Spleen (tissue), 11 donors: Measurements from ENCODE around the gene CD93. TPM values are rescaled to one million over a fixed set of nuclear protein-coding genes. Genes with fewer than 3 reads are reported as not detected.
A peak's percentile ranks its signal among the peaks of the same experiment; 100 is the strongest.

ENCODE experiments used
- DNase-seq: peaks from one replicate; pipeline ENCODE4 v3.0.0-alpha.2; 2020
- H3K27ac ChIP-seq, 8 donors: fragments of 200-600 bp; sonication (generic) in 7 of 8; 1 replicate in 4 of 8; 2 replicates in 4 of 8; pipeline versions ENCODE4 v1.5.0 to v1.8.0; 2016 to 2021; ENCODE audit warnings: inconsistent platforms in 4 of 8, mild to moderate bottlenecking in 4 of 8, moderate library complexity in 1 of 8
- H3K27me3 ChIP-seq, 7 donors: fragments of 200-600 bp; sonication (generic) in 6 of 7; replicated peaks in 1 of 7; 1 replicate in 4 of 7; 2 replicates in 3 of 7; pipeline versions ENCODE4 v1.5.0 to v1.8.0; 2016 to 2021; ENCODE audit warnings: inconsistent platforms in 3 of 7, mild to moderate bottlenecking in 1 of 7
- H3K36me3 ChIP-seq, 6 donors: fragments of 200-600 bp; sonication (generic) in 5 of 6; 1 replicate in 4 of 6; 2 replicates in 2 of 6; pipeline versions ENCODE4 v1.5.0 to v1.8.0; 2016 to 2021; ENCODE audit warnings: inconsistent platforms in 2 of 6
- H3K4me1 ChIP-seq, 6 donors: fragments of 200-600 bp; sonication (generic) in 5 of 6; 1 replicate in 3 of 6; 2 replicates in 3 of 6; pipeline versions ENCODE4 v1.5.0 to v1.8.0; 2016 to 2021; ENCODE audit warnings: inconsistent platforms in 3 of 6
- H3K4me3 ChIP-seq, 8 donors: fragments of 200-600 bp; sonication (generic) in 7 of 8; 1 replicate in 4 of 8; 2 replicates in 4 of 8; pipeline versions ENCODE4 v1.5.0 to v1.8.0; 2016 to 2021; ENCODE audit warnings: inconsistent platforms in 4 of 8, mild to moderate bottlenecking in 4 of 8, moderate library complexity in 2 of 8
- H3K9me3 ChIP-seq, 8 donors: fragments of 200-600 bp; sonication (generic) in 7 of 8; 1 replicate in 4 of 8; 2 replicates in 4 of 8; pipeline versions ENCODE4 v1.5.0 to v1.8.0; 2016 to 2021; ENCODE audit warnings: inconsistent platforms in 4 of 8
- CTCF ChIP-seq, 11 experiments: fragments of 200-600 bp in 7 of 11; fragments of 450-650 bp in 4 of 11; sonication (generic) in 4 of 11; IDR thresholded peaks in 8 of 11; conservative IDR thresholded peaks in 3 of 11; 1 replicate in 7 of 11; 2 replicates in 4 of 11; pipeline versions ENCODE4 v1.4.0 to v1.8.0; 2016 to 2021; ENCODE audit warnings: antibody characterized with exemption in 11 of 11, inconsistent platforms in 4 of 11, mild to moderate bottlenecking in 1 of 11
- POLR2A ChIP-seq, 3 donors: fragments of 450-650 bp; IDR thresholded peaks; one replicate each; pipeline ENCODE4 v1.5.1; 2017; ENCODE audit warnings: antibody characterized with exemption in 3 of 3, mild to moderate bottlenecking in 1 of 3
- POLR2AphosphoS5 ChIP-seq, 3 donors: sonication (generic); formaldehyde crosslinking; IDR thresholded peaks; one replicate each; pipeline ENCODE4 v1.5.1; 2017; ENCODE audit warnings: antibody characterized with exemption in 3 of 3
- WGBS, 5 donors: extraction: QIAGEN DNeasy Blood & Tissue Kit in 3 of 5; methylation state at CpG; one replicate each; pipeline versions ENCODE4 v1.1.5 to v1.1.7; 2013 to 2018; 5-methylcytosine and 5-hydroxymethylcytosine counted together
- intact Hi-C: fragments of 100-400 bp; cut with DNase I; formaldehyde crosslinking; loops from one replicate; pipeline ENCODE4 v1.15.0; 2023; ENCODE audit warnings: low total_unique reads
- polyA plus RNA-seq, 3 donors: library from polyadenylated mRNA; stranded (reverse); fragments of 200-250 nt; gene quantifications; one replicate each; pipeline ENCODE4 v1.2.1, GENCODE V29; 2013
- total RNA-seq, 7 donors: library from RNA; depleted of rRNA in 3 of 7; stranded (reverse); fragments of >200 nt in 3 of 7; fragmentation: NEBNext Ultra II Directional in 4 of 7; extraction: Animal tissue kit (Norgen Biotek cat#: 25700) in 4 of 7; gene quantifications; one replicate each; pipeline versions ENCODE4 v1.1.0 to v1.2.1, GENCODE V29; 2016 to 2021
- donor health status: healthy with polysubstance abuse.
- donor health status: DM: no; HTN: no; CAD: no; lungs with moderate emphysema.
- donor health status: DM: no; HTN: no; CAD: no.
- donor health status: Bipolar disorder and iron deficiency.
- donor health status: healthy.
- donor health status: DM: no; HTN: no; CAD: no.
- donor health status: DM: yes; HTN: yes; CAD: no.

Gene CD93
- total and polyA plus RNA-seq, 10 donors = 4.1 to 103 (median 62.5) TPM

GRCh38 chr20:23049201-23050075 is 36.7 kb downstream of the CD93 start, which contains the start of gene THBD:
THBD (minus strand) TSS chr20:23049672; CDS start chr20:23049504, 168 bp downstream.
- no peak for TF ChIP-seq CTCF (IDR thresholded peaks at IDR 0.05 in 8 of 11, conservative IDR thresholded peaks at IDR 0.05 in 3 of 11)
- peak; percentile 41 to 92 (median 68) for TF ChIP-seq POLR2A (IDR thresholded peaks at IDR 0.05)
- peak; percentile 94 to 97 (median 95) for TF ChIP-seq POLR2AphosphoS5 (IDR thresholded peaks at IDR 0.05)
- Histone ChIP-seq H3K27me3 (peaks cover 0 to 81% (median 29%) of the 10 kb centered on the region in 7 donors), H3K4me3 (peak within 1 kb of the TSS; percentile 42 to 77 (median 57)), H3K9me3 (no peaks in the 10 kb centered on the region), H3K4me1 (peaks cover 0 to 72% (median 43%) of the 10 kb centered on the region in 6 donors), H3K27ac (peak within 1 kb of the TSS; percentile 88 to 96 (median 91)), H3K36me3 (peaks cover 0 to 13% (median 0%) of the 10 kb centered on the region in 6 donors)
- peak; percentile 92 for DNase-seq
- 1 to 6% (median 1%) methylated on average over 31 to 79 of the region's 79 CpGs for WGBS, 5 donors
- intact Hi-C loops = loop anchor here (5.0 to 10.0 kb wide), 2 partner anchors 185 to 357 kb away; no protein-coding TSS in a partner anchor

- Histone ChIP-seq H3K4me1 (peaks cover 0 to 79% (median 46%) of the 10 kb centered on the region in 6 donors), H3K27ac (peak overlapping the region; percentile 88 to 96 (median 91)), H3K27me3 (peaks cover 0 to 74% (median 29%) of the 10 kb centered on the region in 7 donors), H3K9me3 (no peaks in the 10 kb centered on the region), H3K36me3 (peaks cover 0 to 13% (median 0%) of the 10 kb centered on the region in 6 donors), H3K4me3 (peak overlapping the region; percentile 42 to 77 (median 57))
- 3 to 9% (median 5%) methylated on average over 46 to 92 of the region's 92 CpGs for WGBS, 5 donors
- DNase-seq = peak; percentile 96
- peak in 2 of 3 donors; percentile 68 to 84 for TF ChIP-seq POLR2AphosphoS5 (IDR thresholded peaks at IDR 0.05)
- peak in 1 of 3 donors; percentile 13 for TF ChIP-seq POLR2A (IDR thresholded peaks at IDR 0.05)
- TF ChIP-seq CTCF (IDR thresholded peaks at IDR 0.05 in 8 of 11, conservative IDR thresholded peaks at IDR 0.05 in 3 of 11) = peak; percentile 33 to 89 (median 58)
- intact Hi-C loops = loop anchor here (5.0 kb wide), 1 partner anchor 356 kb away; no protein-coding TSS in a partner anchor
These were observed 37.6 kb downstream of the CD93 start for GRCh38 chr20:23048283-23049200.

- H3K4me3 ChIP-seq = peak overlapping the region; percentile 42 to 77 (median 57)
- no peaks in the 10 kb centered on the region for H3K9me3 ChIP-seq
- peaks cover 0 to 13% (median 0%) of the 10 kb centered on the region in 6 donors for H3K36me3 ChIP-seq
- H3K27ac ChIP-seq = peak overlapping the region; percentile 88 to 96 (median 91)
- peak in 2 of 3 donors; percentile 21 to 42 for TF ChIP-seq POLR2AphosphoS5 (IDR thresholded peaks at IDR 0.05)
- TF ChIP-seq POLR2A (IDR thresholded peaks at IDR 0.05) = no peak
- no peak for TF ChIP-seq CTCF (IDR thresholded peaks at IDR 0.05 in 8 of 11, conservative IDR thresholded peaks at IDR 0.05 in 3 of 11)
- intact Hi-C loops = loop anchor here (5.0 kb wide), 1 partner anchor 355 kb away; no protein-coding TSS in a partner anchor
- H3K27me3 ChIP-seq = peaks cover 0 to 67% (median 29%) of the 10 kb centered on the region in 7 donors
- peak; percentile 89 for DNase-seq
- 13 to 31% (median 16%) methylated on average over 25 to 47 of the region's 47 CpGs for WGBS, 5 donors
- H3K4me1 ChIP-seq = peaks cover 0 to 86% (median 49%) of the 10 kb centered on the region in 6 donors
These were observed 38.3 kb downstream of the CD93 start for GRCh38 chr20:23047738-23048214.
